ENCODE data around the gene OR6K2.
"Not testable (repeated sequence)": the region's sequence is repeated elsewhere in the genome, so short reads cannot be mapped to it uniquely, and the experiment has no call there.

OR6K2 gene

GRCh38 chr1:158694596-158694995, 5.9 kb downstream of the OR6K2 start:
- no peak overlapping the region for H3K27ac ChIP-seq
- no peak for TF ChIP-seq ZFX (IDR thresholded peaks at IDR 0.05)
- TF ChIP-seq, protein P1, sequence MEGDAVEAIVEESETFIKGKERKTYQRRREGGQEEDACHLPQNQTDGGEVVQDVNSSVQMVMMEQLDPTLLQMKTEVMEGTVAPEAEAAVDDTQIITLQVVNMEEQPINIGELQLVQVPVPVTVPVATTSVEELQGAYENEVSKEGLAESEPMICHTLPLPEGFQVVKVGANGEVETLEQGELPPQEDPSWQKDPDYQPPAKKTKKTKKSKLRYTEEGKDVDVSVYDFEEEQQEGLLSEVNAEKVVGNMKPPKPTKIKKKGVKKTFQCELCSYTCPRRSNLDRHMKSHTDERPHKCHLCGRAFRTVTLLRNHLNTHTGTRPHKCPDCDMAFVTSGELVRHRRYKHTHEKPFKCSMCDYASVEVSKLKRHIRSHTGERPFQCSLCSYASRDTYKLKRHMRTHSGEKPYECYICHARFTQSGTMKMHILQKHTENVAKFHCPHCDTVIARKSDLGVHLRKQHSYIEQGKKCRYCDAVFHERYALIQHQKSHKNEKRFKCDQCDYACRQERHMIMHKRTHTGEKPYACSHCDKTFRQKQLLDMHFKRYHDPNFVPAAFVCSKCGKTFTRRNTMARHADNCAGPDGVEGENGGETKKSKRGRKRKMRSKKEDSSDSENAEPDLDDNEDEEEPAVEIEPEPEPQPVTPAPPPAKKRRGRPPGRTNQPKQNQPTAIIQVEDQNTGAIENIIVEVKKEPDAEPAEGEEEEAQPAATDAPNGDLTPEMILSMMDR (conservative IDR thresholded peaks at IDR 0.05) = no peak

DNA sequence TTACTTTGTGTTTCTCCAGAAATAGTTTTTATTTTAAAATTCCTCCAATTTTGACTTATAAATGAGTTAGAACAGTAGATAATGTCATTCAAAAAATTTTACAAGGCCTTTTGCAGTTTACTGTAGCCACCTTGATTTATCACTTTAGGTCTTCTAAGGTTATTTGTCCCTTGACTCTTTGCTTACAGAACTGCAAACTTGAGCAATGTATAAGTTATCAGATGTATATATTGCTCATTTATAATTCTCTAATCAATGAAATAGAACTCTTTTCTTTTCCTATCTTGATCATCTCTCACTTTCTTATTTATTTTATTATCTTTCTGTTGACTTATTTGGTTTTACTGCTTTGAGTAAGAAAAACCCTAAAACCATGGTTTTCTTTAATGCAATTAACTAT, 8.1 kb downstream of the OR6K2 start:
- no peak for TF ChIP-seq ZFX (IDR thresholded peaks at IDR 0.05)
- TF ChIP-seq, protein P1 (conservative IDR thresholded peaks at IDR 0.05) = no peak
- no peak overlapping the region for H3K27ac ChIP-seq

DNA sequence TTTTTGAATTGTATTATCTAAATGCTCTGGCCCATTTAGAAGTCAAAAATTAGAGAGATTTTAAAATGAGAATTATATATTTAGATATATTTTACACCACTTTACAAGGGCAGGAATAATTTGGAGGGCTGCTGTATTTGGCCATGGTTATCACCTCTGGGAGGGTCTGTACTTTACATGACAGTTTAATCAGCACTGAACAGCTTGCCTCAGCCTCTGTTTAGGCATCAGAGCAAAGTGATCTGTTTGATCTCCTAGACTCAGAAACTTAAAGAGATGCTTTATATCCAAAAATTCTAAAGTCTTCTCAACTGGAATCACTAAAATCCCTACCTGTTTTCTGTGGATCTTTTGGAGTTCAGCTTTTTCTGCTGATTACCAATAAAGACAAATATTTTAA, 8.5 kb downstream of the OR6K2 start:
- TF ChIP-seq, protein P1 (conservative IDR thresholded peaks at IDR 0.05) = no peak
- no peak for TF ChIP-seq ZFX (IDR thresholded peaks at IDR 0.05)
- no peak overlapping the region for H3K27ac ChIP-seq

- not testable (repeated sequence) for H3K27ac ChIP-seq
Measured at GRCh38 chr1:158691149-158691548, 9.3 kb downstream of the OR6K2 start.

DNA sequence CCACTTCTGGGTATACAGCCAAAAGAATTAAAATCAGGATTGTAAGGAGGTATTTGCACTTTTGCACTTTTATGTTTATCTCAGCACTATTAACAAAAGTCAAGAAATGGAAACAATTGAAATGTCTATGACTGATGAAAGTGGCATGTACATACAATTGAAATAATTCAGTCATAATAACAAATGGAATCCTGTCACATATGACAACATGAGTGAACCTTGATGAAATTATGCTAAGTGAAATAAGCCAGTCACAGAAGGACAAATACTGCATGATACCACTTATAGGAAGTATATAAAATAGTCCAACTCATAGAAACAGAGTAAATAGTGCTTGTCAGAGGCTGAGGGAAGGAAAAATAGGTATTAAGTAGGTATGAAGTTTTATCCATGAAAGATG, 10.6 kb downstream of the OR6K2 start:
- no peak for TF ChIP-seq ZFX (IDR thresholded peaks at IDR 0.05)
- TF ChIP-seq, protein P1 (conservative IDR thresholded peaks at IDR 0.05) = no peak
- H3K27ac ChIP-seq = no peak overlapping the region

GRCh38 chr1:158689110-158689509, 11.3 kb downstream of the OR6K2 start:
- TF ChIP-seq, protein P1 (conservative IDR thresholded peaks at IDR 0.05) = no peak
- no peak for TF ChIP-seq ZFX (IDR thresholded peaks at IDR 0.05)
- no peak overlapping the region for H3K27ac ChIP-seq

- not testable (repeated sequence) for H3K27ac ChIP-seq
Measured at GRCh38 chr1:158688343-158688742, 12.1 kb downstream of the OR6K2 start.

GRCh38 chr1:158687037-158687436, 13.4 kb downstream of the OR6K2 start:
- no peak overlapping the region for H3K27ac ChIP-seq

More at GRCh38 chr1:158687037-158687436, 13.4 kb downstream of the OR6K2 start:
- TF ChIP-seq ZFX (IDR thresholded peaks at IDR 0.05) = no peak
- TF ChIP-seq, protein P1 (conservative IDR thresholded peaks at IDR 0.05) = no peak
